Left kidney (tissue), 2 donors: ENCODE data around the gene SPRR2F. TPM values are rescaled to one million over a fixed set of nuclear protein-coding genes. Genes with fewer than 3 reads are reported as not detected.

Experiments
- DNase-seq: peaks from one replicate; pipeline ENCODE4 v3.0.0-alpha.2; 2013
- polyA plus RNA-seq: library from polyadenylated mRNA; unstranded; fragments of 120-200 nt; gene quantifications from one replicate; pipeline ENCODE4 v1.2.1, GENCODE V29; 2013; ENCODE audit not compliant: insufficient read length

The SPRR2F gene
- polyA plus RNA-seq, 1 donor: not detected

GRCh38 chr1:153072806-153073726, 40.2 kb downstream of the SPRR2F start:
- no peak for DNase-seq

DNA sequence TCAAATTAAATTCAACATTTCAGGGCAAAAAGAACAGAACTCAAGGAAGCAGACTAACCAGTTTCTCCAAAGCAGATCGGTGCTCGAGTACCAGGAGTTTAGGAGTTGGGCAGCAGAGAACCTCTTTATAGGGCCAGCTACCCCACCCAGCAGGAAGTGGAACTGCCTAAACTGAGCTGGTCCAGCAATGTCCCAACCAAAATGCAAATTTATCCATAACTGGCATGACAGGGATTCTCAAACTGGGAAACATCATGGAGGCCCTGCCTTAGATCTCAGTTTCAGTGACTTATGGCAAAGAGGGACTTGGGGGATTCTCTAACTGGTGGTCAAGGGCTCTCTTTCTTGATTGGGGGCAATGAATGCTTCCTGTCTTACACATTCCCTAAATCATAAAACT, 41.8 kb downstream of the SPRR2F start, which contains the start of gene SPRR2B:
Gene SPRR2B (minus strand): TSS at position 101 of the 400 bp plus-strand sequence. CDS start 772 bp downstream, outside the sequence.
- DNase-seq: no peak

DNA sequence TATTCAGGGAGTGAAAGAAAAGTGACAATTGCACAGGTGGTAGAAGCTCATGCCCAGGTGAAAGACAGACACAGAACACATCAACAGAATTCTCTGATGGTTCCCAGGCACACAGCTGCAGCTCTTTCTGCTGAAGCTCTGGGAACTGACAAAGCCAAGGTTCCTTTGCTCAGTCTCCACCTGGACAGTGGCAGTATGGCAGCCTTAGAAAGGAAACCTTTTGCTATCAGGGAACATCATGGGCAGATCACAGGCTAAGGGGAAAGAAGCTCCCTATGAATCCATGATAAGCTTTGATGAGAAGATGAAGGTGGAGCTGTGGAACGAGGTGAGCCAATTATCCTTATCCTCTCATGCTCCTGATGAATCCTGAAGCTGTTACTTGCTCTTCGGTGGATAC, 43.1 kb downstream of the SPRR2F start:
- no peak for DNase-seq

Other genes with a start within 250 kb of the SPRR2F start
- not detected for gene SMCP, start 235.2 kb downstream of the SPRR2F start, polyA plus RNA-seq
- gene IVL, start 205.0 kb downstream of the SPRR2F start, polyA plus RNA-seq: 0.23 TPM
- not detected for gene SPRR5, start 166.3 kb downstream of the SPRR2F start, polyA plus RNA-seq
- gene SPRR4, start 142.9 kb downstream of the SPRR2F start, polyA plus RNA-seq: not detected
- gene SPRR1A, start 129.4 kb downstream of the SPRR2F start, polyA plus RNA-seq: not detected
- gene SPRR3, start 111.8 kb downstream of the SPRR2F start, polyA plus RNA-seq: not detected
- not detected for gene SPRR1B, start 82.3 kb downstream of the SPRR2F start, polyA plus RNA-seq
- not detected for gene SPRR2D, start 72.4 kb downstream of the SPRR2F start, polyA plus RNA-seq
- not detected for gene SPRR2A, start 56.0 kb downstream of the SPRR2F start, polyA plus RNA-seq
- gene SPRR2B, start 41.9 kb downstream of the SPRR2F start, polyA plus RNA-seq: not detected
- not detected for gene SPRR2E, start 19.0 kb downstream of the SPRR2F start, polyA plus RNA-seq
- not detected for gene SPRR2G, start 37.4 kb upstream of the SPRR2F start, polyA plus RNA-seq
- not detected for gene LELP1, start 89.9 kb upstream of the SPRR2F start, polyA plus RNA-seq
- not detected for gene PRR9, start 104.1 kb upstream of the SPRR2F start, polyA plus RNA-seq
- gene LORICRIN, start 146.2 kb upstream of the SPRR2F start, polyA plus RNA-seq: not detected
- gene PGLYRP3, start 199.4 kb upstream of the SPRR2F start, polyA plus RNA-seq: not detected
- gene PGLYRP4, start 235.3 kb upstream of the SPRR2F start, polyA plus RNA-seq: not detected
- 6.2 TPM for gene S100A9, start 244.3 kb upstream of the SPRR2F start, polyA plus RNA-seq